ENCODE measurements around the gene PTPRM. TPM values are rescaled to one million over a fixed set of nuclear protein-coding genes. Genes with fewer than 3 reads are reported as not detected.

PTPRM gene
- total and polyA plus RNA-seq, 9 donors: 45.6 to 82.0 (median 56.9) TPM

DNA sequence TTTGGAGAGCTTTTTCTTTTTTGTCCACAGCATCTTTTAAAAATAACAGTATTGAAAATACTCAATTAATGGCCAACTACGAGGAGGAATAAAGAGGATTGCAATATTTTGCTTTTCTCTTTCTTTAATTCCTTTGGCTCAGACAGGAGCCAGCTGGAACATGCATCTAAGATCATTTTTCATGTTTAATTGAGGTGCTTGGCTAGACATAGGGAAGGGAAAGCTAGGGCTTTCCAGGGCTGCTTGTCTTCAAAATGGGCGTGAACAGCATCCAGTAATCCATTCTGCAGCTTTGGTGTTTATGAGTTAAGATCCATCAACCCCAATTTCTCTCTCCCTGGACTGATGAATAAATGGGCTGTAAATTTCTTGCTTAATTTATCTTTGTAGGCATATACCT, 323.0 kb downstream of the PTPRM start:
- DNase-seq: no peak

GRCh38 chr18:7892556-7892955, 325.4 kb downstream of the PTPRM start:
- no peak overlapping the region for H3K27ac ChIP-seq
- WGBS, 3 donors: 92 to 95% (median 93%) methylated on average over 6 of the region's 6 CpGs
- no peaks in the 10 kb centered on the region for H3K36me3 ChIP-seq
- TF ChIP-seq POLR2A (IDR thresholded peaks at IDR 0.05) (no peak), CTCF (IDR thresholded peaks at IDR 0.05) (no peak), EP300 (IDR thresholded peaks at IDR 0.05) (no peak)
- no peak overlapping the region for H3K4me3 ChIP-seq
- no peaks in the 10 kb centered on the region for H3K27me3 ChIP-seq
- intact Hi-C loops (cut with DNase I): no loop called here
- DNase-seq: no peak
- H3K9me3 ChIP-seq: no peaks in the 10 kb centered on the region
- H3K4me1 ChIP-seq (ENCODE audit: insufficient read depth): no peaks in the 10 kb centered on the region

More for the DNA sequence above, 323.0 kb downstream of the PTPRM start:
- no peak overlapping the region for H3K27ac ChIP-seq
- H3K36me3 ChIP-seq: no peaks in the 10 kb centered on the region
- no peak overlapping the region for H3K4me3 ChIP-seq
- 18 to 35% (median 31%) methylated on average over 2 of the region's 2 CpGs for WGBS, 3 donors
- no peaks in the 10 kb centered on the region for H3K9me3 ChIP-seq
- TF ChIP-seq CTCF (IDR thresholded peaks at IDR 0.05): no peak
- TF ChIP-seq POLR2A (IDR thresholded peaks at IDR 0.05): no peak
- TF ChIP-seq EP300 (IDR thresholded peaks at IDR 0.05): no peak
- no peaks in the 10 kb centered on the region for H3K4me1 ChIP-seq (ENCODE audit: insufficient read depth)
- intact Hi-C loops (cut with DNase I): no loop called here
- H3K27me3 ChIP-seq: no peaks in the 10 kb centered on the region

- Histone ChIP-seq H3K9me3 (no peaks in the 10 kb centered on the region), H3K4me3 (no peak overlapping the region), H3K4me1 (ENCODE audit: insufficient read depth) (no peaks in the 10 kb centered on the region), H3K27me3 (no peaks in the 10 kb centered on the region), H3K36me3 (no peaks in the 10 kb centered on the region), H3K27ac (no peak overlapping the region)
- intact Hi-C loops (cut with DNase I): no loop called here
- no peak for DNase-seq
- no peak for TF ChIP-seq POLR2A (IDR thresholded peaks at IDR 0.05)
- TF ChIP-seq EP300 (IDR thresholded peaks at IDR 0.05): no peak
- no peak for TF ChIP-seq CTCF (IDR thresholded peaks at IDR 0.05)
- WGBS, 3 donors: 97 to 99% (median 98%) methylated on average over 1 of the region's 1 CpG
These were observed 327.5 kb downstream of the PTPRM start for GRCh38 chr18:7894592-7894991.

DNA sequence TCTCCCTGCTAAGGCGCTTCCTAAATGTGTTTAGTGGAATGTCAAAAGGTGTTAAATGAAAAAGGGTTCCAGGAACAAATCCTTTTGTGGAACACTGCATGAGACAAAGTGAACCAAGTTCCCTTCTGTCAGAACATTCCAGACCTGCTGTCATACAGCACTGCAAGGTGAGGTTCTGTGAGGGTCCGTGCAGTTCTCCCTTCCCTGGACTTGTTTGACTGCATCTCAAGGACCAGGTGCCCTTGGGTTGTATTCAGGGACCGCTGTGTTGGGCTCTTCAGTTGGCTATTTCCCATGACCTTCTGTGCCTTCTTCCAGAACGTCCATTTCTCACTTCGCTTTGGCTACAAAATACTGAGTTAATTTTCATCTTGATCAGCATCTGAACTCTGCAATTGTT, 328.2 kb downstream of the PTPRM start:
- H3K27me3 ChIP-seq: no peaks in the 10 kb centered on the region
- TF ChIP-seq EP300 (IDR thresholded peaks at IDR 0.05) (no peak), POLR2A (IDR thresholded peaks at IDR 0.05) (no peak), CTCF (IDR thresholded peaks at IDR 0.05) (no peak)
- intact Hi-C loops (cut with DNase I): no loop called here
- no peaks in the 10 kb centered on the region for H3K4me1 ChIP-seq (ENCODE audit: insufficient read depth)
- no peak overlapping the region for H3K27ac ChIP-seq
- no peak overlapping the region for H3K4me3 ChIP-seq
- no peaks in the 10 kb centered on the region for H3K36me3 ChIP-seq
- WGBS, 3 donors: 86 to 88% (median 87%) methylated on average over 5 of the region's 5 CpGs
- no peak for DNase-seq
- H3K9me3 ChIP-seq: no peaks in the 10 kb centered on the region

DNA sequence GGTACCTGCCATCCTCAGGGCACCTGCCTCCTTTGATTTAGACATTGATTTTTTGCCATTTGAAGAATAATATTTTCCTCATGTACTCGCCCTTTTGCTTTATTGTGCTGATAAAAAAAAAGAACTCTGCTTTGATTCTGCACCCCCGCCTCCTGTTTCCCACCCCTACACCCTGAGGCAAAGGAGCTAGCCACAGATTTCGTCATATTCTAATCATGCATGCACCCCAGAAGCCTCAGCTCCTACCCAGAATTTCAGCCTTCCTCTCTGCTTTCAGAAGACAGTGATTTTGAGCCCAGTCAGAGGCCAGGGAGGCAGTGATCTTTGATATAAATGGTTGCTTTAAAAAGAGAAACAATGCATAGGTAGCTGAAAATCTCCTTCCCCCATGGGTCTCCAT, 329.0 kb downstream of the PTPRM start:
- no peaks in the 10 kb centered on the region for H3K4me1 ChIP-seq (ENCODE audit: insufficient read depth)
- H3K27ac ChIP-seq: no peak overlapping the region
- H3K36me3 ChIP-seq: no peaks in the 10 kb centered on the region
- no peaks in the 10 kb centered on the region for H3K9me3 ChIP-seq
- no peak overlapping the region for H3K4me3 ChIP-seq
- TF ChIP-seq CTCF (IDR thresholded peaks at IDR 0.05) (no peak), EP300 (IDR thresholded peaks at IDR 0.05) (no peak), POLR2A (IDR thresholded peaks at IDR 0.05) (no peak)
- no peaks in the 10 kb centered on the region for H3K27me3 ChIP-seq
- intact Hi-C loops (cut with DNase I): no loop called here
- DNase-seq: no peak
- WGBS, 3 donors: 92 to 94% (median 92%) methylated on average over 3 of the region's 3 CpGs

All from ovary (tissue), 9 donors.